GM19193 (cell line): ENCODE results near the gene LRRN2.

Experiments used
- POLR2A ChIP-seq: IDR thresholded peaks from 4 replicates; pipeline ENCODE4 v1.6.1; 2011; ENCODE audit not compliant: insufficient read depth, insufficient read length; ENCODE audit errors: extremely low read depth

LRRN2 gene

GRCh38 chr1:204615881-204616280, 69.7 kb downstream of the LRRN2 start:
- no peak for TF ChIP-seq POLR2A

- TF ChIP-seq POLR2A, result no peak
Observed at GRCh38 chr1:204613636-204614035, 71.9 kb downstream of the LRRN2 start.

DNA sequence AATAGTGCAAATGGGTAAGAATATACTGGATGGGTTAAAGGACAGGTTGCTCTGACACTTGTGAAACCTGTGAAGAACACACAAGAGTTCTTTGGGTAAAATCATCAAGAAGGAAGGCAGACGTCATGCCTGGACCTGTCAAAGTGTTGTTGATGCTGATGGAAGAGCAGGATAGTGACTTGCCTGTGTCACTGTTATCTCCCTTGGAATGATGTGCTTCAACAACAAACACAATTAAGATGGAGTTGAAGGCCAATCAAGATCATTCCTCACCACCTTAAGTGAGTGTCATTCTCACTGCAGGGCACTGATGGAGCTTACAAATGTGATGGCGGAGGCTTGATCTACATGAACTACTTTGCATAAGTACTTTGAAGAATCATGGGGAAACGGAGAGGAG, 73.2 kb downstream of the LRRN2 start:
- TF ChIP-seq POLR2A, result no peak

- no peak for TF ChIP-seq POLR2A
Observed at GRCh38 chr1:204611036-204611435, 74.5 kb downstream of the LRRN2 start.

- no peak for TF ChIP-seq POLR2A
Observed at GRCh38 chr1:204607910-204608309, 77.6 kb downstream of the LRRN2 start.

DNA sequence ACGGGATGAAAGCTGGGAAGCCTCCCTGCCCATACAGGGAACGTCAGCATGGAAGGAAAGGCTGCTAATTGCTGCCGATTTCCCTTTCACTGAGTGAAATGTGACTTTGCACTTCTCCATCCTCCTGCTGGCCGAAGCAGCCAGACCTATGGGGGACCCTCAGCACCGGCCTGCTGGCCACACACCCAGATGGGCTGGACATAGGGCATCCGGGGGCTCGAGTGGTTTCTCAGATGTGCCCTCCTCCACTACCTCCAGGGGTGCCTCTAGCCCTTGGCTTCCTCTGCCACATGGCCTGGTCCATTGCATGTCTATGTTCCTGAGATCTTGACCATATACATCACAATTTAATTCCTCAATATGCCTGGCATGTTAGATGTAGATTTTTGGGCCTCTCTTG, 79.7 kb downstream of the LRRN2 start:
- TF ChIP-seq POLR2A, result no peak

GRCh38 chr1:204602871-204603542, 82.5 kb downstream of the LRRN2 start:
- no peak for TF ChIP-seq POLR2A

GRCh38 chr1:204602111-204602579, 83.4 kb downstream of the LRRN2 start:
- no peak for TF ChIP-seq POLR2A

DNA sequence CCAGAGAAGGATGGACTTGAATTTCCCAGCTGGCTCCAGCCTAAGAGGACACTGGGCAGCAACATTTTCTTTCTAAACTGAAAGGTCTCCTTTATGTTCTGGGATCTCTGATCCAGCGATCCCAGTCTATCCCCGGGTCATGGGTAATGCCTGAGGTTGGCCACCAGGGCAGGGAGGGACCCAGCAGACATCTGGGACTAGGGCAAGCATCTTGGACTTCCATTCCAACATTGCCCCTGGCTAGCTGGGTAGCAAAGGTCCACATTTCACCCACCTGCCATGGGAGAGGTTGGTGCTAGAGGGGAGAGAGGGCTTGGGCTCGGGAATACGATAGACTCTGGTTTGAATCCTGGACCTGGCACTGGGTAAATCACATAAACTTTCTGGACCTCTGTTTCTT, 84.6 kb downstream of the LRRN2 start:
- no peak for TF ChIP-seq POLR2A

DNA sequence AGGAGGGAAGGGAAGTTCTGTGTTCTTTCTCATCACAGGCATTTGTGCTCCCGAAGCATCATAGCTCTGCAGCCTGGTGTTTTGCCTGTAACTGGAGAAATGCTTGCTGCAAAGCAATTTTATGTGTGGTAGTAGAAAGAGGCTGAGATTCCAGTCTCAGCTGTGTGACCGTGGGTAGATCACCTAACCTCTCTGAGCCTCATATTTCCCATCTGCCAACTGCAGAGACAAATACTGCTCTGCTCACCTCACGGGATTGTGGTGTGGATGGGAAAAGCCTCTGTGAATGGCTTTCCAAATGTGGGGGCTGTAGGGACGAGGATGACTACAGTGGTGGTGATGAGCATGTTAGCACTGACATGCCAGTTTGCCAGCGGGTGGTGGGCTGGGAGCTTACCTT, 85.3 kb downstream of the LRRN2 start:
- no peak for TF ChIP-seq POLR2A

DNA sequence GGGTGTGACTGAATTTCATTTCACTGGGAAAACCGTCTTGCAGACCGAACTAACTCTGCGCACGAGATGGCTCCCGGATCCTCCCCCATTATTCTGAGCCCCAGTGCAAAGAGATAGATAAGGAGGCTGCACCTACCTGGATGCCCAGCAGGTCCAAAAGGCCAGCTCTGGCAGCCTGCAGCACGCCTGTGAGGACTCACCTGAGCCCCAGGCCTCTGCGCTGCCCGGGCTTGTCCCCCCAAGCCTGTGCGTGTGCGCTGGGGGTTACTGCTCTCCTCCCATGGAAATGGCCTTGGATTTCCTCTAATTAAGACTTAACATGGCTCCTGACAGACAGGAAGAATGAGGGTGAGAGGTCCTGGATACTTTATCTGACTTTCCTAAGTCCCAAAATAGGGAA, 85.9 kb downstream of the LRRN2 start:
- TF ChIP-seq POLR2A, result no peak

- TF ChIP-seq POLR2A, result no peak
Observed at GRCh38 chr1:204599098-204599497, 86.4 kb downstream of the LRRN2 start.

GRCh38 chr1:204598319-204598969, 87.1 kb downstream of the LRRN2 start:
- TF ChIP-seq POLR2A, result no peak

DNA sequence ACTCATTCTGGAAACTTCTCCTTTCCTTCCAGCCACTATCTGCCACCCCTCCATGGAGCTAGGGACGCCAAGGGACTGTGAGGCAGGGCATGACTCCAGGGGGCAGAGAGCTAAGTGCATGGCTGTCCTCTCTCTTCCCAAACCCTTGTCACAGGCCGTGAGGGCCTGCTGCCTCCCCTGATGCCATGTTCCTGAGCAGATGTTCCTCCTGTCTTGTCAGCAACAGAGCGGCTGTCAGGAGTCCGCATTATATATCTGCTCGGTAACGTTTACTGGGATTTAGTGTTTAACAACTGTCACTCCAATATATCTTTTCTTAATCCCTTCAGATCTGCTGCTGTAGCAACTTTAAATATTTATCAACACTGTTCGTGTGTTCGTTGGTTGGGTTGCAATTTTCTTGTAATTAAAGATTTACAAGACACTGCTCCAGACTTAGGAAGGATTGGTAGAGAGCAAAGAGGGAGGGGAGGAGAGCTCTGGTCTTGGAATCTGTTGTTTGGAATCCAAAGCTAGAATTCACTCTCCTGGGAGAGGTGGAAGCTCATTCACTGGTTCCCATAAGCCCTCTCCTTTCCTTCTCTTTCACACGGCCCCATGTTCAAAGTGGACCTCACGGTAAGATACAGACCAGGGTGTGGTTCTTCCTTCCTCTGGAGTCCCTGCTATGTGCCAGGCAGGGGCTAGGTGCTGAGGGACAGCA, 93.1 kb downstream of the LRRN2 start:
- TF ChIP-seq POLR2A, result no peak

DNA sequence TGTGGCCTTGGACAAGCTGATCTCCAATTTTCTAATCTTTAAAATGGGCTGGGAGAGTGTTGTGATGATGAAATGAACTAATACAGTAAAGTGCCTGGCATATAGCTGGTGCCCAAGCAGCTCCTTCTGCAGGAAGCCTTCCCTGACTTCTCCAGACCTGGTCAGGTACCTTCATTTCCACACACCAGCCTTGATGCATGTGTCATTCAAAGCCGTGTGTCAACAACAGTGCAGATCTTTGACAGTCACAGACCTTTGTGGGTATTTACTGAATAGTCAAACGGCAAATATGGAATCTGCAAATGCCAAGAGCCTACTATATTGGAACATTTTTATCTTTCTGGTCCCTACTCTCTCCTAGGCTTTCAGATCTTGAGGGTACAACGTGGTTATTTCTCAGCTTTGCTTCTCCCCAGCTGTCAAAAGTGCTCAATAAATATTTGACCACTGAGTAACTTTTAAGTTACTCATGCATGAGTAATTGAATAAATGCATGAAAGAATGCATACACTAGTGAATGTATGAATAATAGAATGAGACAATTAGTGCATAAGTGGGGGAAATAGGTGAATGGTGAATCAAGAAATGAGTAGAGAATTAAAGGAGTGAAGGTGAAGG, 94.0 kb downstream of the LRRN2 start:
- no peak for TF ChIP-seq POLR2A

GRCh38 chr1:204589409-204590038, 96.0 kb downstream of the LRRN2 start:
- no peak for TF ChIP-seq POLR2A

DNA sequence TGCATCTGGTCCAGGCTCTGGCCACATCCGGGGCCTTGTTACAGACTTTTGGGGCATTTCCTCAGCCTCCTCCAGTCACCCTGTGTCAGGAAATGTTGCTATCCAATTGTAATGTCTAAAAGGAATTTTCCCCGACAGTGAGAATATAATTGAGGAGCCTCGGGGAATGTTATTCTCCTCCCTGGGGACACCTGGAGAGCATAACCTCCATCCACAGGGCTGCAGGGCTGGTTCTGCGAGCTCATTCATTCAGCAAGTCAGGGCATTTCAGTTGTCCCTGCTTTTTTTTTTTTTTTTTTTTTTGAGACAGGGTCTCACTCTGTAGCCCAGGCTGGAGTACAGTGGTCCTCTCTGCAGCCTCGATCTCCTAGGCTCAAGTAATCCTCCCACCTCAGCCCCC, 96.7 kb downstream of the LRRN2 start:
- no peak for TF ChIP-seq POLR2A
